Hepatocyte (in vitro differentiated cells): ENCODE results near the gene NOTCH4. TPM values are rescaled to one million over a fixed set of nuclear protein-coding genes. Genes with fewer than 3 reads are reported as not detected.
"Not testable (repeated sequence)": the region's sequence is repeated elsewhere in the genome, so short reads cannot be mapped to it uniquely, and the experiment has no call there.

Source experiments
- DNase-seq: peaks from one replicate; pipeline ENCODE4 v3.0.0-alpha.2; 2016; ENCODE audit warnings: low spot score
- H2AFZ ChIP-seq: fragments of 200-600 bp; sonication (generic); 2 replicates; pipeline ENCODE4 v1.6.0; 2016; ENCODE audit warnings: antibody characterized with exemption, mild to moderate bottlenecking
- H3K27ac ChIP-seq: fragments of 200-600 bp; sonication (generic); 2 replicates; pipeline ENCODE4 v1.5.1; 2016; ENCODE audit warnings: mild to moderate bottlenecking
- H3K27me3 ChIP-seq: fragments of 200-600 bp; sonication (generic); 2 replicates; pipeline ENCODE4 v1.6.1; 2016
- H3K36me3 ChIP-seq: fragments of 200-600 bp; sonication (generic); replicated peaks from 2 replicates; pipeline ENCODE4 v1.5.1; 2016; ENCODE audit warnings: low read depth; ENCODE audit not compliant: insufficient read depth
- H3K4me1 ChIP-seq: fragments of 200-600 bp; sonication (generic); 2 replicates; pipeline ENCODE4 v1.5.1; 2016; ENCODE audit warnings: mild to moderate bottlenecking, moderate library complexity; ENCODE audit not compliant: insufficient read depth
- H3K4me2 ChIP-seq: fragments of 200-600 bp; sonication (generic); 2 replicates; pipeline ENCODE4 v1.6.0; 2016
- H3K4me3 ChIP-seq: fragments of 200-600 bp; sonication (generic); 2 replicates; pipeline ENCODE4 v1.5.1; 2016; ENCODE audit warnings: mild to moderate bottlenecking
- H3K79me2 ChIP-seq: fragments of 200-600 bp; sonication (generic); 2 replicates; pipeline ENCODE4 v1.6.0; 2017; ENCODE audit warnings: mild to moderate bottlenecking
- H3K9me2 ChIP-seq: fragments of 200-600 bp; sonication (generic); replicated peaks from 2 replicates; pipeline ENCODE4 v1.6.0; 2017; ENCODE audit warnings: mild to moderate bottlenecking; ENCODE audit not compliant: insufficient read depth
- H3K9me3 ChIP-seq: fragments of 200-600 bp; sonication (generic); 2 replicates; pipeline ENCODE4 v1.5.1; 2016; ENCODE audit warnings: low read depth, mild to moderate bottlenecking
- H4K20me1 ChIP-seq: fragments of 200-600 bp; sonication (generic); 2 replicates; pipeline ENCODE4 v1.6.0; 2016; ENCODE audit warnings: mild to moderate bottlenecking; ENCODE audit not compliant: insufficient read depth, poor library complexity, severe bottlenecking
- EZH2 ChIP-seq: fragments of 200-600 bp; sonication (generic); IDR thresholded peaks from 2 replicates; pipeline ENCODE4 v1.6.1; 2016; ENCODE audit warnings: antibody characterized with exemption, mild to moderate bottlenecking, borderline replicate concordance
- EZH2phosphoT487 ChIP-seq: fragments of 200-600 bp; sonication (generic); IDR thresholded peaks from one replicate; pipeline ENCODE4 v1.6.1; 2018; ENCODE audit warnings: antibody characterized with exemption, mild to moderate bottlenecking, low read depth, moderate library complexity; ENCODE audit not compliant: unreplicated experiment, severe bottlenecking
- WGBS: methylation state at CpG from one replicate; pipeline ENCODE4 v1.1.6; 2016; ENCODE audit warnings: low lambda C conversion rate; ENCODE audit errors: missing lambda C conversion rate; 5-methylcytosine and 5-hydroxymethylcytosine counted together
- polyA plus RNA-seq: library from polyadenylated mRNA; unstranded; fragments of >200 nt; fragmentation: Nextera tagmentation; extraction: Ambion mirVana; gene quantifications from 2 replicates; pipeline ENCODE4 v1.2.1, GENCODE V29; 2016
- total RNA-seq: library from RNA; depleted of rRNA; stranded (reverse); fragments of >200 nt; gene quantifications from 2 replicates; pipeline ENCODE4 v1.2.3, GENCODE V29; 2014
- TF ChIP-seq, protein P1 (sequence below): fragments of 200-600 bp; sonication (generic); IDR thresholded peaks from 2 replicates; pipeline ENCODE4 v1.5.1; 2016; ENCODE audit warnings: antibody characterized with exemption, mild to moderate bottlenecking; ENCODE audit not compliant: poor library complexity

The NOTCH4 gene
- total and polyA plus RNA-seq, 2 experiments from 2014 or later: 2.7 to 3.6 TPM

DNA sequence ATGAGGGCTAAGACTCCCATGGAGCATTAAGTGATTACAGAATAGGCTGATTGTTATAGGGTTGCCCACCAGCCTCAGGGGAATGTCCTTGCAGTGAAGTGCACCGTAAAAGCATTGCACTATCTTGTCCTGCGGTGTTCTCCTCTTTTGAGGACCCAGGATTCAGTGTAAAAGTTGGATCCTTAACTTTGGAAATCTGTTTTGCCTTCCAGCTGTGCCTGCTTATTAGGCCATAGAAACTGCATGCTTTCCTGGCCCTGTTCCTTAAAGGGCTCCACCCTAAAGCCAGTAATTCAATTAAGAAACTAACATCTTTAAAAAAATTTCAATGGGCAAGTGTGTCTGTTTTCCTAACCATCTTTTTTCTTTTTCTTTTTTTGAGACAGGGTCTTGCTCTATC lies 25.4 kb upstream of the NOTCH4 start:
- DNase-seq: no peak
- no peaks in the 10 kb centered on the region for H3K36me3 ChIP-seq
- no peaks in the 10 kb centered on the region for H3K9me2 ChIP-seq
- 90% methylated on average over 2 of the region's 2 CpGs for WGBS
- no peak overlapping the region for H3K27ac ChIP-seq
- H3K27me3 ChIP-seq: no peaks in the 10 kb centered on the region
- H2AFZ ChIP-seq: no peak overlapping the region
- no peaks in the 10 kb centered on the region for H3K79me2 ChIP-seq
- no peak overlapping the region for H3K4me2 ChIP-seq
- no peaks in the 10 kb centered on the region for H3K9me3 ChIP-seq
- no peak overlapping the region for H3K4me3 ChIP-seq
- TF ChIP-seq, protein P1, sequence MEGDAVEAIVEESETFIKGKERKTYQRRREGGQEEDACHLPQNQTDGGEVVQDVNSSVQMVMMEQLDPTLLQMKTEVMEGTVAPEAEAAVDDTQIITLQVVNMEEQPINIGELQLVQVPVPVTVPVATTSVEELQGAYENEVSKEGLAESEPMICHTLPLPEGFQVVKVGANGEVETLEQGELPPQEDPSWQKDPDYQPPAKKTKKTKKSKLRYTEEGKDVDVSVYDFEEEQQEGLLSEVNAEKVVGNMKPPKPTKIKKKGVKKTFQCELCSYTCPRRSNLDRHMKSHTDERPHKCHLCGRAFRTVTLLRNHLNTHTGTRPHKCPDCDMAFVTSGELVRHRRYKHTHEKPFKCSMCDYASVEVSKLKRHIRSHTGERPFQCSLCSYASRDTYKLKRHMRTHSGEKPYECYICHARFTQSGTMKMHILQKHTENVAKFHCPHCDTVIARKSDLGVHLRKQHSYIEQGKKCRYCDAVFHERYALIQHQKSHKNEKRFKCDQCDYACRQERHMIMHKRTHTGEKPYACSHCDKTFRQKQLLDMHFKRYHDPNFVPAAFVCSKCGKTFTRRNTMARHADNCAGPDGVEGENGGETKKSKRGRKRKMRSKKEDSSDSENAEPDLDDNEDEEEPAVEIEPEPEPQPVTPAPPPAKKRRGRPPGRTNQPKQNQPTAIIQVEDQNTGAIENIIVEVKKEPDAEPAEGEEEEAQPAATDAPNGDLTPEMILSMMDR: no peak
- TF ChIP-seq EZH2phosphoT487 (no peak), EZH2 (no peak)
- H3K4me1 ChIP-seq: no peaks in the 10 kb centered on the region
- no peaks in the 10 kb centered on the region for H4K20me1 ChIP-seq

DNA sequence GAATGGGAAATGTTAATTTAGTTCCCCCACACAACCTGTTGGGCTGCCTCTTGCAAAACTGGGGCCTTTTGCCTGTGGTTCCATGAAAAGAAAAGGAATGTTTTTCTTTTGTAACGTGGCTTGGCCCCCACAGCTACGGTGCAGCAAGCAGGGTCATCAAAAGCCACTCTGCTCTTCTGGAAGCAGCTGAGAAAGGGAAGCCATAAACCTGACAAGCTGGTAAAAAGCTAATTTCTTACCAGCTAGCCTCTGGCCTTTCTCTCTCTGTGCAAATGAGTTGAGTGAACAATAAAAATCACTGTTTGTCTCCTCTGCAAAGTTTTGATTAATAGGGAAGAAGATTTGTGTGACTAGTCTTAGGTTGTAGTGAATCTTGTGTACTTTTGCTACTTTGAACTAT lies 23.5 kb upstream of the NOTCH4 start:
- Histone ChIP-seq H4K20me1 (no peaks in the 10 kb centered on the region), H3K36me3 (no peaks in the 10 kb centered on the region), H3K9me2 (no peaks in the 10 kb centered on the region), H3K9me3 (no peaks in the 10 kb centered on the region), H3K4me2 (no peak overlapping the region), H3K27me3 (no peaks in the 10 kb centered on the region), H2AFZ (no peak overlapping the region), H3K79me2 (no peaks in the 10 kb centered on the region), H3K4me3 (no peak overlapping the region), H3K27ac (no peak overlapping the region), H3K4me1 (no peaks in the 10 kb centered on the region)
- TF ChIP-seq EZH2phosphoT487 (no peak), EZH2 (no peak)
- TF ChIP-seq, protein P1: no peak
- WGBS: 30% methylated on average over 2 of the region's 2 CpGs
- DNase-seq: no peak

DNA sequence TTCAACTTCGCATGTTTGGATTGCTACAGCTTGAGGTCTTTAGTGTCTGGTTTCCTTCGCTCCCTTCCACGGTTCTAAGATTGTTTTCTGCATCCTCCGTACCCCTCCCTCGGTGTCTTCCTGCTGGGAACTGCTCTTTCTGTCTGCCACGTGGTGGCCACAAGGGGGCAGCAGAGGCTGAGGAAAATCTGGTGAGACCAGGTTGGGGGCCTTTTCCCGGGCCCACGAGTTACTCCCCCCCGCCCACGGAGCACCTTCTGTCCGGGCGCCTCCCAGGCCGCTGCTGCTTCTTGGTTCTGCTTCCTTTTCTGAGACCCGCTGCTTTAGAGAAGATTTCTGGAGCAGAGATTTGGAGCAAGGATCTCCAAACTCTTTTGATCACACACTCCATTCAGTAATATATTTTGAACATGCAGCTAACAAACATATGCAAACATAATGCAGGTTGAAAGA lies 21.1 kb upstream of the NOTCH4 start:
- Histone ChIP-seq H3K4me2 (peak overlapping the region; percentile 70), H3K27me3 (no peaks in the 10 kb centered on the region), H3K9me3 (no peaks in the 10 kb centered on the region), H3K79me2 (no peaks in the 10 kb centered on the region), H4K20me1 (no peaks in the 10 kb centered on the region), H3K9me2 (no peaks in the 10 kb centered on the region), H3K36me3 (no peaks in the 10 kb centered on the region), H3K27ac (peak overlapping the region; percentile 61), H3K4me1 (no peaks in the 10 kb centered on the region), H3K4me3 (no peak overlapping the region), H2AFZ (peak overlapping the region; percentile 68)
- no peak for TF ChIP-seq EZH2phosphoT487
- TF ChIP-seq, protein P1: peak; percentile 99
- no peak for TF ChIP-seq EZH2
- DNase-seq: peak; percentile 90
- WGBS: 2% methylated on average over 13 of the region's 14 CpGs

DNA sequence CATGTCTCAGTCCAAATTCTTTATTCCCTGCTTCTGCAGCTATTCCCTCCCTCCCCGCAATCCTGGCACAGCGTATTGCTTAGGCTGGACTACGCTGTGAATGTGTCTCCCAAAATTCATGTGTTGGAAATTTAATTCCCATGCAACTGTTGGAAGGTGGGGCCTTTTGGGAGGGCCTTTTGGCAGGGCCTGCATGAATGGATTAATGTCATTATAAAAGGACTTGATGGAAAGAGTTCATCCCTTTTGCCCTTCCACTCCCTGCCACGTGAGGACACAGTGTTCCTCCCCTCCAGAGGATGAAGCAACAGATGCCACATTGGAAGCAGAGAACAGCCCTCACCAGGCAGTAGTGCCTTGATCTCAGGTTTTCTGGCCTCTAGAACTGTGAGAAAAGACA lies 20.4 kb upstream of the NOTCH4 start:
- Histone ChIP-seq H2AFZ (peak overlapping the region; percentile 8), H3K36me3 (no peaks in the 10 kb centered on the region), H3K27ac (peak overlapping the region; percentile 61), H3K4me1 (no peaks in the 10 kb centered on the region), H3K79me2 (no peaks in the 10 kb centered on the region), H3K4me3 (no peak overlapping the region), H3K9me2 (no peaks in the 10 kb centered on the region), H4K20me1 (no peaks in the 10 kb centered on the region), H3K9me3 (no peaks in the 10 kb centered on the region), H3K27me3 (no peaks in the 10 kb centered on the region), H3K4me2 (peak overlapping the region; percentile 70)
- TF ChIP-seq, protein P1: no peak
- TF ChIP-seq EZH2 (no peak), EZH2phosphoT487 (no peak)
- no peak for DNase-seq
- 89% methylated on average over 4 of the region's 4 CpGs for WGBS

DNA sequence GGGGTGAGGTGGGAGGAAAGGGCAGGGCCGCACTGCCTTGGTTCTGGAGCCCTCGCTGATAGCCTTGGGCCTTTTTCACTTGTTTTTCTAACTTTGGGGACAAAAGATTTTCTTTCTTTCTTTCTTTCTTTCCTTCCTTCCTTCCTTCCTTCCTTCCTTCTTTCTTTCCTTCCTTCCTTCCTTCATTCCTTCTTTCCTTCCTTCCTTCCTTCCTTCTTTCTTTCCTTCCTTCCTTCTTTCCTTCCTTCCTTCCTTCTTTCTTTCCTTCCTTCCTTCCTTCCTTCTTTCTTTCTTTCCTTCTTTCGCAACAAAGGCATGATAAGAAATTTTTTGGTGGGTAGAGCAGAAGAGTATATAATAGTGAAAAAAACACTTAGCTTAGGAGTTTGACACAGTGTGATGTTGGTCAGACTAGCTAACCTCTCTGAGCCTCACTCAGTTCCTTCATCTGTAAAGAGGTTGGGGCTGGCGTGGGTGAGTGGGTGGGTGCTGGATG lies 18.5 kb upstream of the NOTCH4 start:
- not testable (repeated sequence) for DNase-seq, H3K4me3 ChIP-seq, H4K20me1 ChIP-seq, H3K36me3 ChIP-seq, H3K9me2 ChIP-seq, H3K27ac ChIP-seq, H3K9me3 ChIP-seq, H3K4me2 ChIP-seq, H3K4me1 ChIP-seq, H2AFZ ChIP-seq, H3K79me2 ChIP-seq, H3K27me3 ChIP-seq
- 68% methylated on average over 4 of the region's 4 CpGs for WGBS
